ENCODE results near the gene TMEM97.

TMEM97 gene

DNA sequence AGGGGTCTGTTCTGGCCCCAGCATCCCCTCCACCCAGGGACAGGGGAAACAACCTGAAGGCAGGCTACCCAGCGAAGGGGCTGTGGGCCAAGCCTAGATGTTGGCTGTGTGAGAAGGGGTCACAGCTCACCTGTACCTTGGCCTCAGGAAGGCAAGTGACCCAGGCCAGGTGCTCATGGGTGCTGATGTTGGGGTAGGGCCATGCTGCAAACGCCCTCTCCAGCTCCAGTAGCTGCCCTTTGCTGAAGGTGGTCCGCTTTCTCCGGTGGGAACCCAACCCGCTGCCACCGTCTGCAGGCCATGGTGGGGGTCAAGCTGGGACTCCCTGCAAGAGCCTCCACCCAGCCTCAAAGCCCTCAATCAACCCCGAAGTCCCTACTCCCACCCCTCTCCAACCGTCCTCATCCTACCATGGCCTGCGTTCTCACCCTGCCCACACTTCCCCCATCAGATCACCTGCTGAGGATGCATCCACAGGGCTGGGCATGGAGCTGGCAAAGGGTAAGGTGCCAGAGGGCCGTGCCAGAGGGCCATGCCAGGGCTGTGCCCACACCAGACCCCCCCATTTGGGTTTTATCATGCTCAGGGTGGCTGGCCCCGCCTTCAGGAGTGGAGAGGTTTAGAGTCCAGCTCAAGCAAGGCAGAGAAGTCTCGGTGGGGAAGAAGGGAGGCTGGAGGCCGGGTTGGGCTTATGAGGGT, 45.8 kb downstream of the TMEM97 start, which contains the start of gene SEBOX:
Gene SEBOX, minus strand, starts transcription at position 535 of the 699 bp plus-strand sequence. Its CDS starts 48 bp downstream, at position 487.
- Histone ChIP-seq H3K4me2 (ENCODE audit: low read length) (no peak within 1 kb of the TSS), H3K56ac (ENCODE audit: low read length) (no peak within 1 kb of the TSS), H3K18ac (ENCODE audit: low read length) (no peak within 1 kb of the TSS), H4K5ac (ENCODE audit: low read length) (no peak within 1 kb of the TSS), H2AK5ac (ENCODE audit: low read length) (no peak within 1 kb of the TSS), H3K27ac (ENCODE audit: low read depth, low read length) (no peak within 1 kb of the TSS), H2BK15ac (replicated peaks; ENCODE audit: low read depth) (no peak within 1 kb of the TSS), H3K4me3 (ENCODE audit: low read length) (no peak within 1 kb of the TSS), H3K23ac (ENCODE audit: low read length) (no peak within 1 kb of the TSS), H3K9ac (ENCODE audit: low read length) (no peak within 1 kb of the TSS), H2BK120ac (ENCODE audit: low read depth, low read length) (no peak within 1 kb of the TSS), H3K4me1 (ENCODE audit: control insufficient read depth, low read depth, low read length) (no peaks in the 10 kb centered on the region), H3K79me1 (ENCODE audit: low read length) (no peaks in the 10 kb centered on the region), H3K27me3 (ENCODE audit: insufficient read depth, low read length, poor library complexity) (no peaks in the 10 kb centered on the region), H4K8ac (ENCODE audit: low read depth, low read length) (no peak within 1 kb of the TSS), H3K4ac (ENCODE audit: low read depth, low read length) (no peak within 1 kb of the TSS), H3K79me2 (ENCODE audit: control insufficient read depth, insufficient read depth, low read length) (no peaks in the 10 kb centered on the region), H3K36me3 (ENCODE audit: control insufficient read depth, insufficient read depth, low read length) (no peaks in the 10 kb centered on the region), H2BK5ac (ENCODE audit: low read length) (no peak within 1 kb of the TSS)
- DNase-seq: no peak
- WGBS (ENCODE audit: extremely low coverage, insufficient coverage, low lambda C conversion rate): no CpG with 5 or more reads among the region's 13 CpGs

DNA sequence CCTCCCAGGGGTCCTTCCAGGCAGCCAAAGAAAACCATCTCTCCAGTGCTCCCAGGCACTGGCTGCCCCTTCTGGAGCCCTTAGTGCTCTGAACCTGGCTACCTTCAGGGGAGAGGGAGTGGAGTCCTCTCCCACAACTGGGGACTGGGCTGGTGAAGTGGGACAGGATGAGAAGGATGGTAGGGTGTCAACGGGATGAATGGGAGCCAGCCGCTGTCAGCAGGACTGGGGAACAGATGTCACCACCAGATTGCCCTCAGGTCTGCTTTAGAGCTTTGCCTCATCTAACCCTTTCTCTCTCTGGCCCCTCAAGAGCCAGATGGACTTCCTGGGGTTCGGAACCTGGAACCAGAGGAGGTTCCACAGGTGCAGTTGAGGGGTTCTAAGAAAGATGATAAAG, 46.5 kb downstream of the TMEM97 start:
- Histone ChIP-seq H3K4ac (ENCODE audit: low read depth, low read length) (no peak overlapping the region), H4K5ac (ENCODE audit: low read length) (no peak overlapping the region), H2BK120ac (ENCODE audit: low read depth, low read length) (no peak overlapping the region), H3K27me3 (ENCODE audit: insufficient read depth, low read length, poor library complexity) (no peaks in the 10 kb centered on the region), H3K4me2 (ENCODE audit: low read length) (no peak overlapping the region), H3K79me2 (ENCODE audit: control insufficient read depth, insufficient read depth, low read length) (no peaks in the 10 kb centered on the region), H2BK5ac (ENCODE audit: low read length) (no peak overlapping the region), H2AK5ac (ENCODE audit: low read length) (no peak overlapping the region), H3K4me3 (ENCODE audit: low read length) (no peak overlapping the region), H3K56ac (ENCODE audit: low read length) (no peak overlapping the region), H3K27ac (ENCODE audit: low read depth, low read length) (no peak overlapping the region), H3K4me1 (ENCODE audit: control insufficient read depth, low read depth, low read length) (peaks cover 2% of the 10 kb centered on the region), H4K8ac (ENCODE audit: low read depth, low read length) (no peak overlapping the region), H3K9ac (ENCODE audit: low read length) (no peak overlapping the region), H3K79me1 (ENCODE audit: low read length) (no peaks in the 10 kb centered on the region), H3K18ac (ENCODE audit: low read length) (no peak overlapping the region), H3K23ac (ENCODE audit: low read length) (no peak overlapping the region), H2BK15ac (replicated peaks; ENCODE audit: low read depth) (no peak overlapping the region), H3K36me3 (ENCODE audit: control insufficient read depth, insufficient read depth, low read length) (no peaks in the 10 kb centered on the region)
- WGBS (ENCODE audit: extremely low coverage, insufficient coverage, low lambda C conversion rate): no CpG with 5 or more reads among the region's 3 CpGs
- DNase-seq: no peak

DNA sequence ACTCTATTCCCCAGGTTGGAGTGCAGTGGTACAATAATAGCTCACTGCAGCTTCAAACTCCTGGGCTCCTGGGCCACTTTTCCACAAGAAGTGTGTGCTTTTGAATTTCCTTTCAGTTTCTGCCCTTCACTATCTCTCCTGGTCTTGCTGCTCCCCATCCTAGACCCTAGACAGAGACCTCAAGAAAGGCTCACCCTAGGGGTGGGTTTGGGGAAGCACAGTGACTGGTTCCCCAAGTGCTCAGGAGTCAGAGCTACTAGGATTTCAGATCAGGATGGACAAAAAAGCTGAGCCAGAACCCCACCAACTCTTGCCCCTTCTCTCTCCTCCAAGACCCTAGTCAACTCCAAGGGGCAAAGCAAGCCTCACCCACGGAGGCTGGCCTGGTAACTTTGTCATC, 47.6 kb downstream of the TMEM97 start:
- H3K79me2 ChIP-seq (ENCODE audit: control insufficient read depth, insufficient read depth, low read length): no peaks in the 10 kb centered on the region
- no peak overlapping the region for H3K4me3 ChIP-seq (ENCODE audit: low read length)
- H2AK5ac ChIP-seq (ENCODE audit: low read length): no peak overlapping the region
- H2BK120ac ChIP-seq (ENCODE audit: low read depth, low read length): no peak overlapping the region
- no peak overlapping the region for H2BK5ac ChIP-seq (ENCODE audit: low read length)
- H3K23ac ChIP-seq (ENCODE audit: low read length): no peak overlapping the region
- H3K36me3 ChIP-seq (ENCODE audit: control insufficient read depth, insufficient read depth, low read length): no peaks in the 10 kb centered on the region
- no peak overlapping the region for H2BK15ac ChIP-seq (replicated peaks; ENCODE audit: low read depth)
- no peak overlapping the region for H3K27ac ChIP-seq (ENCODE audit: low read depth, low read length)
- no peak overlapping the region for H4K5ac ChIP-seq (ENCODE audit: low read length)
- H3K4me2 ChIP-seq (ENCODE audit: low read length): no peak overlapping the region
- no peaks in the 10 kb centered on the region for H3K27me3 ChIP-seq (ENCODE audit: insufficient read depth, low read length, poor library complexity)
- no peaks in the 10 kb centered on the region for H3K79me1 ChIP-seq (ENCODE audit: low read length)
- peak; percentile 36 for DNase-seq
- H3K4me1 ChIP-seq (ENCODE audit: control insufficient read depth, low read depth, low read length): peaks cover 2% of the 10 kb centered on the region
- no CpG with 5 or more reads among the region's 1 CpG for WGBS (ENCODE audit: extremely low coverage, insufficient coverage, low lambda C conversion rate)
- no peak overlapping the region for H3K9ac ChIP-seq (ENCODE audit: low read length)
- H3K4ac ChIP-seq (ENCODE audit: low read depth, low read length): no peak overlapping the region
- no peak overlapping the region for H3K56ac ChIP-seq (ENCODE audit: low read length)
- H3K18ac ChIP-seq (ENCODE audit: low read length): no peak overlapping the region
- H4K8ac ChIP-seq (ENCODE audit: low read depth, low read length): no peak overlapping the region

DNA sequence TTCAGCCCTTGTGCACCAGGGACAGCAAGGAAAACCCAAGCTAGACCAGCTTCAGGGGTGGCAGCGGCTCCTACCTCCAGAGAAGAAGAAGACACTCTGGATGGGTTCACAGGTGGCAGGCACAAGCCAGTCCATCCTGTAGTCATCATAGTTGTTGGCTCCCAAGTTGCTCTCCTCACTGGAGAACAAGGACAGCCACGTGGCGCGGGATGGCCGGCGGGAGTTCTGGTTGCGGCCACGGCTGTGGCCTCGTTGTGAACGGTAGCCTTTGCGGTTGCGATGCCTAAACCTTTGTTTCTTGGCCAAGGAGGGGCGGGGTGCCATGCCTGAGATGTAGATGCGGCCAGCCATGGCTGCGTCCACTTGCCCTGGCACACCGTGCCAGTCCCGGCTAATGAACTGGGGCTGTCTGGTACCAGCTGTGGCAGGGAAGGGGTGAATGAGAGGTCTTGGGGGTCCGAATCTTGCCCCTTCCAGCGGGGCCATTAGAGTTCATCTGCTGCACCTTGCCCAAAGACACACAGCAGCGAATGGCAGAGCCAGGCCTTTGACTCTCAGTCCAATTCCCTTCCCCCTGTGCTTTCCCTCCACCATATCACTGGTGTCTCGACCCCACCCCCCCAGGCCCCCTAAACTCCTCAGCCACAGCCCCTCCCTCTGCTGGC, 48.8 kb downstream of the TMEM97 start:
- H3K4me1 ChIP-seq (ENCODE audit: control insufficient read depth, low read depth, low read length): peaks cover 4% of the 10 kb centered on the region
- H3K23ac ChIP-seq (ENCODE audit: low read length): no peak overlapping the region
- no peaks in the 10 kb centered on the region for H3K36me3 ChIP-seq (ENCODE audit: control insufficient read depth, insufficient read depth, low read length)
- no peak overlapping the region for H3K9ac ChIP-seq (ENCODE audit: low read length)
- WGBS (ENCODE audit: extremely low coverage, insufficient coverage, low lambda C conversion rate): no CpG with 5 or more reads among the region's 21 CpGs
- H3K79me1 ChIP-seq (ENCODE audit: low read length): no peaks in the 10 kb centered on the region
- H4K5ac ChIP-seq (ENCODE audit: low read length): no peak overlapping the region
- DNase-seq: no peak
- no peak overlapping the region for H3K18ac ChIP-seq (ENCODE audit: low read length)
- no peak overlapping the region for H3K4me2 ChIP-seq (ENCODE audit: low read length)
- H2BK5ac ChIP-seq (ENCODE audit: low read length): no peak overlapping the region
- no peak overlapping the region for H3K4me3 ChIP-seq (ENCODE audit: low read length)
- H3K79me2 ChIP-seq (ENCODE audit: control insufficient read depth, insufficient read depth, low read length): no peaks in the 10 kb centered on the region
- H3K56ac ChIP-seq (ENCODE audit: low read length): no peak overlapping the region
- H3K27ac ChIP-seq (ENCODE audit: low read depth, low read length): no peak overlapping the region
- H2BK120ac ChIP-seq (ENCODE audit: low read depth, low read length): no peak overlapping the region
- no peak overlapping the region for H3K4ac ChIP-seq (ENCODE audit: low read depth, low read length)
- no peak overlapping the region for H2AK5ac ChIP-seq (ENCODE audit: low read length)
- no peak overlapping the region for H2BK15ac ChIP-seq (replicated peaks; ENCODE audit: low read depth)
- peaks cover 3% of the 10 kb centered on the region for H3K27me3 ChIP-seq (ENCODE audit: insufficient read depth, low read length, poor library complexity)
- no peak overlapping the region for H4K8ac ChIP-seq (ENCODE audit: low read depth, low read length)

DNA sequence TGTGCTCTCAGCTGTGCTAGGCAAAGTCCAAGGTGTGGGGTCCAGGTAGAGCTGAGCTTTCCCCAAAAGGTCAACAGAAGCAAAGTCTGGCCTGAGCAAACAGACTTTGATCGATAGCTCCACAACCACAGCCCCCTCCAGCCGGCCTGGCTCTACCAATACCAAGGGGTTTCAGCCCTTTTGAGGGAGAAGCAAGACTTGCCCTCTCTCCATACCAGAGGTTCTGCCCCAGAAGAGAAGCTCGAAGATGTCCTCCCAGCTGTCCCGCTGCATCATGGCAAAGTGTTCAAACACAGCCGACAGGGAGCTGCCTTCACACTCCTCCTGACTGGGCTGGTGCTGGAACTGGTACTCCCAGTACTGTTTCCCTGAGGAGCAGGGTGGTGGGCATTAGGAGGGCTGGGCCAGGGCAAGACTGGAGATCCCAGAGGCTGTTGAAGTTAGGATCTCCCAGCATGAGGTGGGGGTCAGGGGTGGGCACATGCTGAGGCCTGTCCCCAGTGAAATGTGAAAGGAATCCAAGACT, 49.4 kb downstream of the TMEM97 start:
- H3K18ac ChIP-seq (ENCODE audit: low read length): no peak overlapping the region
- H3K4me1 ChIP-seq (ENCODE audit: control insufficient read depth, low read depth, low read length): peaks cover 4% of the 10 kb centered on the region
- no peak for DNase-seq
- H3K4me3 ChIP-seq (ENCODE audit: low read length): no peak overlapping the region
- H3K23ac ChIP-seq (ENCODE audit: low read length): no peak overlapping the region
- no peaks in the 10 kb centered on the region for H3K79me2 ChIP-seq (ENCODE audit: control insufficient read depth, insufficient read depth, low read length)
- no peak overlapping the region for H4K8ac ChIP-seq (ENCODE audit: low read depth, low read length)
- H2BK5ac ChIP-seq (ENCODE audit: low read length): no peak overlapping the region
- H3K56ac ChIP-seq (ENCODE audit: low read length): no peak overlapping the region
- no peak overlapping the region for H3K4me2 ChIP-seq (ENCODE audit: low read length)
- H2BK120ac ChIP-seq (ENCODE audit: low read depth, low read length): no peak overlapping the region
- H3K4ac ChIP-seq (ENCODE audit: low read depth, low read length): no peak overlapping the region
- H3K36me3 ChIP-seq (ENCODE audit: control insufficient read depth, insufficient read depth, low read length): no peaks in the 10 kb centered on the region
- no CpG with 5 or more reads among the region's 5 CpGs for WGBS (ENCODE audit: extremely low coverage, insufficient coverage, low lambda C conversion rate)
- H3K79me1 ChIP-seq (ENCODE audit: low read length): no peaks in the 10 kb centered on the region
- no peak overlapping the region for H4K5ac ChIP-seq (ENCODE audit: low read length)
- peaks cover 9% of the 10 kb centered on the region for H3K27me3 ChIP-seq (ENCODE audit: insufficient read depth, low read length, poor library complexity)
- H2AK5ac ChIP-seq (ENCODE audit: low read length): no peak overlapping the region
- H3K27ac ChIP-seq (ENCODE audit: low read depth, low read length): no peak overlapping the region
- no peak overlapping the region for H2BK15ac ChIP-seq (replicated peaks; ENCODE audit: low read depth)
- H3K9ac ChIP-seq (ENCODE audit: low read length): no peak overlapping the region
